ENCODE results near the gene SND1.

GRCh38 chr7:127900141-127900540, 248.1 kb downstream of the SND1 start:
- TF ChIP-seq, protein P1, sequence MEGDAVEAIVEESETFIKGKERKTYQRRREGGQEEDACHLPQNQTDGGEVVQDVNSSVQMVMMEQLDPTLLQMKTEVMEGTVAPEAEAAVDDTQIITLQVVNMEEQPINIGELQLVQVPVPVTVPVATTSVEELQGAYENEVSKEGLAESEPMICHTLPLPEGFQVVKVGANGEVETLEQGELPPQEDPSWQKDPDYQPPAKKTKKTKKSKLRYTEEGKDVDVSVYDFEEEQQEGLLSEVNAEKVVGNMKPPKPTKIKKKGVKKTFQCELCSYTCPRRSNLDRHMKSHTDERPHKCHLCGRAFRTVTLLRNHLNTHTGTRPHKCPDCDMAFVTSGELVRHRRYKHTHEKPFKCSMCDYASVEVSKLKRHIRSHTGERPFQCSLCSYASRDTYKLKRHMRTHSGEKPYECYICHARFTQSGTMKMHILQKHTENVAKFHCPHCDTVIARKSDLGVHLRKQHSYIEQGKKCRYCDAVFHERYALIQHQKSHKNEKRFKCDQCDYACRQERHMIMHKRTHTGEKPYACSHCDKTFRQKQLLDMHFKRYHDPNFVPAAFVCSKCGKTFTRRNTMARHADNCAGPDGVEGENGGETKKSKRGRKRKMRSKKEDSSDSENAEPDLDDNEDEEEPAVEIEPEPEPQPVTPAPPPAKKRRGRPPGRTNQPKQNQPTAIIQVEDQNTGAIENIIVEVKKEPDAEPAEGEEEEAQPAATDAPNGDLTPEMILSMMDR (conservative IDR thresholded peaks at IDR 0.05; ENCODE audit: low read depth, low read length), result no peak
- TF ChIP-seq EZH2 (IDR thresholded peaks at IDR 0.05; ENCODE audit: low read length, unreplicated experiment) (no peak), EZH2phosphoT487 (IDR thresholded peaks at IDR 0.05; ENCODE audit: borderline replicate concordance, low read length) (no peak)

Data from PC-3 (cell line).